Stimulated activated CD8-positive, alpha-beta memory T cell treated with anti-CD3 and anti-CD28 coated beads, Interleukin-4, amount 100 ng/mL, for 4 hours (primary cell): ENCODE data around the gene DBN1.

Source experiments
- DNase-seq, 2 donors: peaks; one replicate each; pipeline ENCODE4 v3.0.0-alpha.2; 2020; ENCODE audit warnings: low read depth in 2 of 2, low spot score in 1 of 2

Gene DBN1

DNA sequence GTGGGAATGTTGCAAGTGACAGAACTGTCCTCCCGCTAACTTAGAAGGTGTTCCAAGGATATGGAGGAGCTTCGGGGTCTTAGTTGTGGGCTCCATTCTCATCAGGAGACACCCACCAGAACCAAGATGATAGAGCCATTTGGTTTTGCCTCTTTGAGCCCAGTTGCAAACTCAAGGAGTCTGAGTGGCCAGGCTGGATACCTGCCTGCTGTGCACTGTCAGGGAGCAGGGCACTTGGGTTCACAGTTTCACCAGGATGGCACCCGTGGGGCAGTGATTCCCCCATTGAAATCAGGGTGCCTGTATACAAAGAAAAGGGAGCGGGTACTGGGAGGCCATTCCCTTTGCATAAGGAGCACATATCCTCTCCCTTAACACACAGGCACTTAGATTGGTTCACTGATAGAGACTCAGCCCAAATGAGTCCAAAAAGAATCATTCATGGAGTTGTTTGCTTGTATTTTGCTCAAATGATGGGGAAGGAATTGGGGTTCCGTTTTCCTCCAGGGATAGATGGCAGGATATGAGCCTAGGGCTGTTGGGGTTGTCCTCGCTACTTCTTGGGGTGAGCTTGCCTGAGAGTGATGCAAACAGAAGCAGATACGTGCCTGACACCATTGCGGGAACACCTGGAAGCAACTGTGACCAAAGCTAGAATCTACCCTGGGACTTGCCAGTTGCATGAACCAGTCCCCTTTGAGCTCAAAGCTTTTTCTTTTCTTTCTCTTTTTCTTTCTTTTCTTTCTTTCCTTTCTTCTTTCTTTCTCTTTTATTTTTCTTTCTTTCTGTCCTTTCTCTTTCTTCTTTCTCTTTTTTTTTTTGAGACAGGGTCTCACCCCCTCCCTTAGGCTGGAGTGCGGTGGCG lies 28.1 kb downstream of the DBN1 start:
- no peak for DNase-seq

DNA sequence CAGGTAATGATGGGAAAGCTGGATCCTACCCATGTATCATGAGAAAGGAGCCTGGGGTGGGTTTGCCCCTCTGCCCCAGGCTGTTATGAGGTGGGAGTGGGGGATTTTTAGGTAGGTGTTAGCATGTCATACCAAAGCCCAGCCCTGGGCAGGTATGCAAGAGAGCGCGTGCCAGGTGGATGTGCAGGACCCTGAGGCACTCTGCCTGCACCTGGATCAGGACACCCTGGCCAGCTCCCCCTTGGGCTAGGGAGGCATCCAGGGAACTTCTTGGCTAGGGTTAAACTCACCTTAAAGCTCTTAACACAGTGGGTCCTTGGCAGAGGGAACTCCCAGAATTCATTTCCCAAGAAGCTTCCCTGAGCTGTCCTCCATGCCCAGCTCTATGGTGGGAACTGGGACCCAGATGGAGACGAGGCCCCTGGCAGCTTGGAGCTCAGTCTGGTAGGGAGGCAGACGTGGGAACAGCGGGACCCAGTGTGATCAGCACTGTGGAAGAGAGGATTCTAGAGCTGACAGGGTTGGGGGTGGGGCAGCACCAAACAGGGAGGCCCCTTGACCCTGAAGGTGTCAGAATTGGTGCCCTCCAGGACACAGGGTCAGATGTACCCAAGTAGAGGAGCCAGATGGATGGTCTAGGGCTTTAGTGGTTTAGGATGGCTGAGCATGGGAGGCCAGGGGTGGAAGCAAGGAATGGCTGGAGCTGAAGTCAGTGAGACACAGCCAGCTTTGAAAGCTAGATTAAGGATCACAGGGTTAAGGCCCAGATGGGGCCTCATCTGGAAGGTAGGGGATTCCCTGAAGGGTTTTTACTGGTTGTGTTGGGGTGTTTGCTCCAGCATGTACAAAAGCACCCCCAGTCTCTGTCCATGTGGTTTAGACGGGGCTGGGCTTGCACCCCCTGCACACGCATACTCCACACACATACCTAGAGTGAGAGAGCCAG lies 29.1 kb downstream of the DBN1 start:
- no peak for DNase-seq

DNA sequence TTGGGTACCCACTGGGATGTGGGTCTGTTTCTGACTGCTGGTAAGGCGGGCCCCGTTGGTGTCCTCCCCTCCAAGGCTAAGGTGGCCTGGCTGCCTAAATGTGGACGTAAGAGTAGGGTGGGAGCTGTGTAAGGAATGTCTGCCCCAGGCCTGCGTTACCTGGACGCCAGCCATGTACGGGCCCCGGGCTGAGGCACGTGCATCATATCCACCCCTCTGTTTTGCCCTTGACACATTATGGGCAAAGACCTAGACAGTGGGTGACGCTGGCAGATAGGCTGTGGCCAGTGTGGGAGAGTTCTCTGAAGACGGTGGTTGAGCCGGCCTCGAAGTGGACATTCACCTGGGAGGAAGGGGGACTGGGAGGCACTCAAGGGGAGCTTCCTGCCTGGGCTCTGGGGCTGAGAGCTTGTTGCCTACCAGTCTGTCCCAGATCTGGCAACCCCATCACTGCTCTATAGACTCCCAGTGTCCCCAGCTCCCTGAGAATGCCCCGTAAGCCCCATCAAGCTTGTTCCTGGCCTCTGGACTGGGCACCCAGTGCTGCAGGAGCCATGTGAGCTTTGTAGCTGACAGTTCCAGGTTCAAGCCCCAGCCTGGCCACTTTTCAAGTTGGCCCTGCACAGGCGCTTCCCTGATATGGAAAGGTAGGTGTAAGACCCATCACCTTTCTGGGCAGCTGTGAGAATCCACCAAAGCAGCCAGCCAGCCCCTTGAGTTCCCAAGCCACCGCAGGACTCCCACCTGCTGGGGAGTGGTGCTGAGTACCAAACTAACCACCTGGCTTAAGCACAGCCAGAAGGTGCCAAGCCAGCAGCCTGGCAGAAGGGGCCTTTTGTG lies 30.1 kb downstream of the DBN1 start:
- no peak for DNase-seq

- no peak for DNase-seq
Observed at GRCh38 chr5:177442066-177442826, 31.2 kb downstream of the DBN1 start.

GRCh38 chr5:177440990-177441780 lies 32.2 kb downstream of the DBN1 start:
- DNase-seq = no peak

DNA sequence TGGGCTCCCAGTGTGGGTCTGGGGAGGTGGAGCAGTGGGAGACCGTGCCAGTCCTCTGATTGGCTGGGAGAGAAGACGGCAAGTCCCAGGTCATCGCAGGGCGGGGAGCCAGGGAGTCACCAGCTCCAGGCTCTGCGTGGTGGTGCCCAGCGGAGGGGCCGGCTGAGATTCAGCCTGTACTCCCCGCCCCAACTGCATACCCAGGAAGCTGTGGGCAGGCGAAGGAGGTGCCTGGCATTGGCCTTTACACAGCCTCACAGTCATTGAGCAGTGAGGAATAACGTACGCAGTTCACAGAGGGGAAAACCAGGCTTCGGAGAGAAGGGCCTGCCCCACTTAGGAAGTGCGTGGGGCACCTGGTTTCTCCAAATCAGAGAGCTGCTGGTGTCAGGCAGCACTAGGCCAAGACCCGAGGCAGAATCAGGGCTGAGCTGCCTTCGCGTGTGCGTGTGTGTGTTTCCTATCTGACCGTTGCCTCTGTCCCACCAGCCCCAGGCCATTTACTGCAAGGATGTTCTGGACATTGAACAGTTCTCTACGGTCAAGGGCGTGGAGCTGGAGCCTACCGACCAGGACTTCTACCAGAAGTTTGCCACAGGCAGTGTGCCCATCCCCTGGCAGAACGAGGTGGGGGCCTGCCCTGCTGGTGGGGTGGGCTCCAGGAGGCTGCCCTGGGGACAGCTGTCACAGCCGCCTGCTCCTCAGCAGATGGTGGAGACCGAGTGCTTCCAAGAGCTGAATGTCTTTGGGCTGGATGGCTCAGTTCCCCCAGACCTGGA lies 33.0 kb downstream of the DBN1 start:
- DNase-seq = no peak

DNA sequence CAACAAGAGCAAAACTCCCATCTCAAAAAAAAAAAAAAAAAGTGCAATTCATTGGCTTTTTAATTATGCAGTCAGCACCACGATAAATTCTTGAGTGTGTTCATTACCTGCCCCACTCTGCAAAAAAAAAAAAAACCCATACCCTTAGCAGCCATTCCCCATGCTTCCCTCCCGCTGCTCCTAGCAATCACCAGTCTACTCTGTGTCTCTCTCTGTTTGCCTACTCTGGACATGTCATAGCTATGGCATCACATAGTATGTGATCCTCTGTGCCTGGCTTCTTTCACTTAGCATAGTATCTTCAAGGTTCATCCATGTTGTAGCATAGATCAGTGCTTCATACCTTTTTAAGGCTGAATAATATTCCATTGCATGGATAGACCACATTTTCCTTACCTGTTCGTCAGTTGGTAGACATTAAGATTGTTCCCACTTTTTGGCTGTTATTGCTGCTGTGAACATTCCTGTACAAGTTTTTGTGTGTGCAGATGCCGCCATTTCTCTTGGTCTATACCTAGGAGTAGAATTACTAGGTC lies 33.8 kb downstream of the DBN1 start:
- DNase-seq = no peak

GRCh38 chr5:177438468-177438867 lies 35.0 kb downstream of the DBN1 start:
- DNase-seq = no peak

- DNase-seq = no peak
Observed at GRCh38 chr5:177437623-177438022, 35.8 kb downstream of the DBN1 start.

GRCh38 chr5:177435847-177436536 lies 37.4 kb downstream of the DBN1 start:
- DNase-seq = no peak

DNA sequence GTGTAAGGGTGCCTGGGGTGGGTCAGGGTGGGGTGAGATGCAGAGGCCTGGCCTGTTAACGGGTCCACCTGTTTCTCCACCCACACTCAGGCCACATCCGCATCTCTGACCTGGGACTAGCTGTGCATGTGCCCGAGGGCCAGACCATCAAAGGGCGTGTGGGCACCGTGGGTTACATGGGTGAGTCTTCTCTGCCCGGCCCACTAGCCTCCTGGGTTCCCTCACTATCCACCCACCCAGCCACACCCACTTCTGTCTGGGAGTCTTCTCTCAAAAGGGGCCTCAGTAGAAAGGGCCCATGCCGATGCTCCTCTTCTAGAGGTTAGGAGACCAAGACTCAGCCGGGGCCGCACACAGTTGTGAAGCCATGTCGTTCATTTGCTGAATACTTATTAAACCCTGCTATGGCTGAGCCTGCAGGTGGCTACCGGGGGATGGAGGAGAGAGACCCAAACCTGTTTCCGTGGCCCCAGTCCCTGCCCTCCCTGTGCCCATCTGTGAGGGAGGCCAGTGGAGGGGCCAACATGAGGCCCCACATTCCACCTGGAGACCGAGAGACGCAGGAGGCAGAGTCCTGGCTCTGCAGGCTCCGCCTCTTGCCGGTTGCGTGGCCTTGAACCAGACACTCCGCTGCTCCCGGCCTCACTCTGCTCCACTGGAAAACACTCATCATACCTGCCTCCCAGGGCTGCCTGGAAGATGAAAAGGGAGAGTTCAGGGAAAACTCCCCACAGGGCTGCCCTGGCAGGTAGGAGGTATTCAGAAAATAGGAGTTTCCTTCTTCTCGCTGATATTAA lies 38.3 kb downstream of the DBN1 start:
- no peak for DNase-seq

DNA sequence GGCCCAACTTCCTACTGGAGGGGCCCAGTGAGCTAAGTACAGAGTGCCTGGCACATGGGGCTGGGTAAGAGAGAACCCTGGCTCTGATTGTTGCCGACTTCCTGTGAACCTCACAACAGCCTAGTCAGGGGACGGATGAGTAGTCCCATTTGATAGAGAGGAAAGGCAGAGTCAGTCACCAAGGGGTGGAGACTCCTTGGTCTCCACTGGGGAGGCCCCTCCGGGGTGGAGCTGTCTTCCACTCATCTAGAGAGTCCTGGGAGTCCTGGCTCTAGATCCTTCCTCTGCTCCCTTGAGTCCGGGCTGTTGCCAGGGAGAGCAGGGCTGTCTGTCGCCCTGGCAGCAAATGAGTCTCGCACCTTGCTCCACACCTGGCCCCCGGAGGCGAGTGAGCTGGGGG lies 39.0 kb downstream of the DBN1 start:
- no peak for DNase-seq

GRCh38 chr5:177433658-177434217 lies 39.7 kb downstream of the DBN1 start:
- no peak for DNase-seq

DNA sequence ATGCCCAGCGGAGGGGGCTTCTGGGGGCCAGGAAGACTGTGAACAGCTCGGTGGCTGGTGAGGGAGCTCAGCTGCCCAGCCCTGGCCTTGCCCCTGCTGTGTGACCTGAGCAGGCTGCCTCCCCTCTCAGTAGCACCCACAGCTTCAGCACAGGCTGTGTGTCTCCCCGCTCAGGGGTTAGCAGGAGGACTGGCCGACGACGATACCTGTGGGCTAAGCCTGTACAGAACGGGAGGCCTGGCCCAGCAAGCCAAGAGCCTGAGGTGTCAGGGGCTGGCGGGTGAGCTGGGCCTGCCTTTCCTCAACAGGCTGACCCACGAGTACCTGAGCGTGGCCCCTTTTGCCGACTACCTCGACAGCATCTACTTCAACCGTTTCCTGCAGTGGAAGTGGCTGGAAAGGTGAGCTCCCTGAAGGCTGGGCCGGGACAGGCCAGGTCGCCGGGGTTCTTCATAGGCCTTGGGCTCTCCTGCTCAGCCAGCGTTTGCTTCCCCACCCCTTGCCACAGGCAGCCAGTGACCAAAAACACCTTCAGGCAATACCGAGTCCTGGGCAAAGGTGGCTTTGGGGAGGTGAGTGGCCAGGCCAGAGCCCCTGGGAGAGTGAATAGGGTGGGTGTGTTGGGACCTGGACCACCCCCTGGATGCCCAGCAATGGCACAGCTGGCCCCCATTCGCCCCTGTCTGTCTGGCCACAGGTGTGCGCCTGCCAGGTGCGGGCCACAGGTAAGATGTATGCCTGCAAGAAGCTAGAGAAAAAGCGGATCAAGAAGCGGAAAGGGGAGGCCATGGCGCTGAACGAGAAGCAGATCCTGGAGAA lies 40.4 kb downstream of the DBN1 start:
- DNase-seq = no peak

- DNase-seq = no peak
Observed at GRCh38 chr5:177432143-177432838, 41.1 kb downstream of the DBN1 start.
